Measurements from ENCODE around the gene CAPZB. TPM values are rescaled to one million over a fixed set of nuclear protein-coding genes. Genes with fewer than 3 reads are reported as not detected.

The CAPZB gene
- total and polyA plus RNA-seq, 2 of the 4 experiments (the other 2 are of a cell fraction): 216 to 304 TPM

GRCh38 chr1:19365721-19366120 is 119.6 kb downstream of the CAPZB start:
- H2BK15ac ChIP-seq (ENCODE audit: low read depth, low read length): no peak overlapping the region
- intact Hi-C loops (cut with micrococcal nuclease) (no loop called here), dilution Hi-C loops (cut with HindIII; ENCODE audit: low sequenced_read_pairs, unreplicated experiment) (no loop called here), in situ Hi-C loops (cut with MboI; ENCODE audit: low sequenced_read_pairs) (no loop called here)
- no TSS peak for BruUV-seq (replicated peaks)
- ChIA-PET POLR2A (ENCODE audit: unreplicated experiment) (no interaction called here), CTCF (no interaction called here)
- peaks cover 33% of the 10 kb centered on the region for H3K9me1 ChIP-seq (ENCODE audit: insufficient read depth, low read length)
- no peak overlapping the region for H4K8ac ChIP-seq (ENCODE audit: low read depth in 2 of 2, low read length in 2 of 2)
- no peak overlapping the region for H2AFZ ChIP-seq (replicated peaks; ENCODE audit: low read length, poor library complexity)
- H3K36me3 ChIP-seq (ENCODE audit: control insufficient read depth, insufficient read depth, low read length): peaks cover 23% of the 10 kb centered on the region
- H3K9me3 ChIP-seq (ENCODE audit: control insufficient read depth, insufficient read depth, low read length): no peaks in the 10 kb centered on the region
- H3K27me3 ChIP-seq (ENCODE audit: control insufficient read depth, insufficient read depth, low read length): no peaks in the 10 kb centered on the region
- H4K20me1 ChIP-seq (ENCODE audit: insufficient read depth, low read length): peaks cover 86% of the 10 kb centered on the region
- H3K18ac ChIP-seq (ENCODE audit: low read depth, low read length): no peak overlapping the region
- H3K23ac ChIP-seq (ENCODE audit: low read depth, low read length): no peak overlapping the region
- no peak for TF ChIP-seq NFE2L2 (IDR thresholded peaks at IDR 0.05; ENCODE audit: low read depth, low read length)
- TF ChIP-seq ELK1 (IDR thresholded peaks at IDR 0.05; ENCODE audit: borderline replicate concordance, low read depth, low read length): no peak
- no peak overlapping the region for H2AK9ac ChIP-seq (replicated peaks; ENCODE audit: low read depth, low read length, poor library complexity)
- peaks cover 6% of the 10 kb centered on the region; the same call in 1 of the 2 replicates for H3K4me1 ChIP-seq (ENCODE audit: control insufficient read depth, insufficient read depth, low read length)
- H3K79me1 ChIP-seq (ENCODE audit: low read depth in 1 of 2, low read length in 2 of 2): peaks cover 43 to 92% of the 10 kb centered on the region in 2 experiments
- no peak overlapping the region for H2BK20ac ChIP-seq (ENCODE audit: low read depth, low read length)
- no peak overlapping the region for H3K56ac ChIP-seq (ENCODE audit: extremely low read depth, insufficient read depth, low read length)
- 96% methylated on average over 4 of the region's 10 CpGs; no CpG with 5 or more reads in 1 of the 2 experiments for WGBS, 2 experiments (ENCODE audit: extremely low coverage in 2 of 2, insufficient read length in 1 of 2)
- no peak overlapping the region for H4K91ac ChIP-seq (ENCODE audit: insufficient read depth, low read depth, low read length)
- DNase-seq (peak; percentile 5), ATAC-seq (ENCODE audit: low read depth) (no peak)
- H3K4me3 ChIP-seq (ENCODE audit: insufficient read depth, low read depth, low read length): no peak overlapping the region
- H3K14ac ChIP-seq (replicated peaks; ENCODE audit: low read depth, low read length): no peak overlapping the region
- no peak overlapping the region for H4K5ac ChIP-seq (ENCODE audit: low read depth, low read length)
- no peak overlapping the region for H3K4me2 ChIP-seq (ENCODE audit: low read depth, low read length)
- H2AK5ac ChIP-seq (ENCODE audit: low read depth, low read length): no peak overlapping the region
- no peak overlapping the region for H3K4ac ChIP-seq (ENCODE audit: low read depth, low read length)
- H2BK120ac ChIP-seq (ENCODE audit: low read depth, low read length): no peak overlapping the region
- H3K9ac ChIP-seq (ENCODE audit: low read depth, low read length): no peak overlapping the region
- no peak overlapping the region for H3K27ac ChIP-seq (ENCODE audit: insufficient read depth, low read length)
- H2BK5ac ChIP-seq (ENCODE audit: low read depth, low read length, poor library complexity, severe bottlenecking): no peak overlapping the region
